ENCODE results near the gene ADGRG2. TPM values are rescaled to one million over a fixed set of nuclear protein-coding genes. Genes with fewer than 3 reads are reported as not detected.

ADGRG2 gene
- 26.6 TPM for polyA plus RNA-seq (ENCODE audit: insufficient read length)
- long read RNA-seq, donor 1, result 0 reads
- long read RNA-seq, donor 2, full-length matches to known transcripts, result 4 of 4 reads
- long read RNA-seq, donor 2, partial matches to known transcripts, result 0 of 4 reads
- long read RNA-seq, donor 2, other reads (novel, unspliced or antisense), result 0 of 4 reads
- long read RNA-seq, donor 3, result 0 reads
- long read RNA-seq, donor 4, result 0 reads
- long read RNA-seq, donor 5, result 0 reads
- long read RNA-seq, donor 6, result 0 reads
- long read RNA-seq, donor 7, result 0 reads
- long read RNA-seq, donor 8, result 0 reads

GRCh38 chrX:19121898-19122640 is at the start of gene ADGRG2:
Gene ADGRG2 (minus strand): TSS chrX:19122468. CDS start chrX:19068834, 53,634 bp downstream.
- DNase-seq, result no peak

- DNase-seq, result no peak
Observed at GRCh38 chrX:19168609-19169008, 46.3 kb upstream of the ADGRG2 start.

GRCh38 chrX:19162851-19163250 is 40.6 kb upstream of the ADGRG2 start:
- DNase-seq, result no peak

DNA sequence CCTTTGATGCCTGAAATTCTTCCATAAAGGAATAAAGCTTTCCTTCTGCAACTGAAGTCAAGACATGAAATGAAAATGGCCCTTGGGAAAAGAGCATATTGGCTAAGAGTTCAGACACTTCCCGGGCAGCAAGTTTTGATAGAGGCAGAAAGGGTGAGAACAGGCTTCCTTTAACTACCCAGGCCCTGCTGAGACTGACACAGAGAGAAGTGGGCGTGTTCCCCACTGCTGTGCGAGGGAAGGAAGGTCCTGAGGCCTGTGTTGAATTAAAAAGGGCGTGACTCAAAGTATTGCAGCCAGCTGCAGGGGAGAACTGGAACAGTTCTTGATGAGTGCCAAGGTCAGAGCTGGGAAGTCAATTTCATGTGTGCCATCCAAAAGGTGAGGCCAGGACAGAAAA is 33.9 kb upstream of the ADGRG2 start:
- no peak for DNase-seq

DNA sequence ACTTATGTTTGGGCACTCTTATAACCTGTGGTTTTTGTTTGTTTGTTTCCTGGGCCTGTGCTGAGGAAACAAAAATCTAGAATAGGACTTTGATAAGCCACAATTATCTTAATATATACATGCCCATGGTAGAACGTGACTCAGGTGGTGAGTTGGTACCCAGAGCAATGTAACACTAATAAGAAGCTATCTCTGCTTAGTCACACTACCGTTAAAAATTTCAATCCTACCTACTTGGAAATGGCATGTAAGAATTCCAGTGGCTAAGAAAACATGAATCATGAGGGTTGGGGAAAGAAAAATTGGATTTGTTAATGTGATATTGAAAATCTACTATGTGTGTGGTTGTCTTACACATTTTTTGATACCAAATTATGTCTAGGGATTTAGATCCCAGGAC is 30.5 kb upstream of the ADGRG2 start:
- DNase-seq, result no peak

DNA sequence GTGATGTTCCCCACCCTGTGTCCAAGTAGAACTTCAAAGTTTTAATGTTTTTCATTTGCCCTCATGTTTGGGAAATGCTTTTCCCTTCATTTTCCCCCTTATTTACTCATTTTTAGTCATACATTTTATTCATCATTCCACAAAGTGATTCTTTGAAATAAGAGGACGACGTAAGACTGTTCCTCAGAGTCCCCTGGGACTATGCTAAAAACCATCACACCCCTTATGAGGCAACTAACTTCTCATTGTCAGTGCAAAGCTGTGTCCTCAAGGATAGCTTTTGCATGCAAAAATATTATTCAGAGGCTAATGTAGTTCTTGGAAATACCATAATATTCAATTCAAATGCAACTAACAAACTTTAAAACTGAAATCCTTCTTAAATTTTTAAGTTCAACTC is 14.8 kb upstream of the ADGRG2 start:
- no peak for DNase-seq

DNA sequence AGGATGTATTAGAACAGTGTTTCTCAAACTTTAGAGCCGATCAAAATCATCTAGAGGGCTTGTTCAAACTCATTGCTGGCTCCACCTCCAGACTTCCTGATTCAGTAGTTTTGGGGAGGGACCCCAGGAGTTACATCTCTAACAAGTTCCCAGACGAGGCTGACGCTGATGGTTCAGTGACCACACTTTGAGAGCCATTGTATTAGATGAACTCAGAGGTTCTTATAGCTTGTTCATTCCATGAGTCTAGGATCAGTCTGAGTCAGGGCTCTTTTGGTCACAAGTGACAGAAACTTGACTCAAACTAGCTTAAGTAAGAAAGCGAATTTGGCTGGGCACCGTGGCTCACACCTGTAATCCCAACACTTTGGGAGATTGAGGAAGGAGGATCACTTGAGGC is 11.5 kb upstream of the ADGRG2 start:
- DNase-seq, result no peak

GRCh38 chrX:19133231-19133630 is 11.0 kb upstream of the ADGRG2 start:
- no peak for DNase-seq

GRCh38 chrX:19130628-19131027 is 8.4 kb upstream of the ADGRG2 start:
- no peak for DNase-seq

DNA sequence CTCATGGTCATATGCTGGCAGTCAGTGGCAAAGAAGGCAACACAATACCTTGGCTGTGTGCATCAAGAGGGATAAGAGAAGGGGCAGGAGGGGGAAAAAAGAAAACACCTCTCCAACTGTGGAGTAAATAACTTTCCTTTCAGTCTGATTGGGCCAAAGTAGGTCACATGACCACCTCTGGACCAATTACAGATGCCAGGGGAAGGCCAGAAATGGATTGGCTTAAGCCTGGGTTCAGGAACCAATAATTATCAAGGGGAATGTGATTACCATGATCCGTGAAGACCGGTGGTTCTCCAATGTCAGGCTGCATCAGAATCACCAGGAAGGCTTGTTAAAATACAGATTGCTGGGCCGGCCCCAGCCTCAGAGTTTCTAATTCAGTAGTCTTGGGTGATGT is 7.4 kb upstream of the ADGRG2 start:
- no peak for DNase-seq

- DNase-seq, result no peak
Observed at GRCh38 chrX:19127649-19128168, 5.4 kb upstream of the ADGRG2 start.

- no peak for DNase-seq
Observed at GRCh38 chrX:19122641-19123009, 357 bp upstream of the ADGRG2 start.

DNA sequence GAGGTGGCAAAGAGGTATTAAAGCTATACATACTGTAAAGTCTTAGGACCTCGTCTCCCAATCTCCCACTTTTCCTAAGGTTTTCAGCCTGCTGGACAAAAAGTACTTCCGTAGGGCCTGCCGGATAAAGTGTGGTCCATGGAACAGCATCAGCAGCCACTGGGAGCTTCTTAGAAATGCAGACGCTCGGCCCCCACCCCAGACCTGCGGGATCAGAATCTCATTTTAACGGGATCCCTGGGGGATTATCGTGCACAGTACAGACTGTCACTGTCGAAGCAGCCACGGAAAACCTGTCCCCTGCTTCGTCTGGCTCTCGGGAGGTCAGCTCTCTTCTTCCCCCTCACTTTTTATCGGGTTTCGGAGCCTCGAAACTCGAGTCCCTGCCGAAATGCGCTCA is 802 bp downstream of the ADGRG2 start:
- DNase-seq, result no peak

DNA sequence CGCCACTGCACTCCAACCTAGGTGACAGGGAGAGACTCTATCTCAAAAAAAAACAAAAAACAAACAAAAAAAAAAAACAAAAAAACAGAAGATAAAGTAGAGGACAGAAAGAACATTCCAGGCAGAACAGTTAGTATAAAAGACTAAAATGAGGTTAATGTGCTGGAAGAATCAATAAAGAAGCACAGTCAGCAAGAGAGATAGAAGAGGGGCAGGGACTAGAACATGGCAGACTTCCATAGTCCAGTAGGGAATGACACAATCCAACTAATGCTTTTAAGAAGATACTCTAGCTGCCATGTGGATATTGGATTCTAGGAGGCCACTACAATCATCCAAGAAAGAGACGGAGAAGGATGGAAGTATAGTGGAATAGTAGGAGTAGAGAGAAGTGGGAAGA is 11.6 kb downstream of the ADGRG2 start:
- no peak for DNase-seq

- no peak for DNase-seq
Observed at GRCh38 chrX:19107035-19107434, 15.2 kb downstream of the ADGRG2 start.

- no peak for DNase-seq
Observed at GRCh38 chrX:19100586-19100985, 21.7 kb downstream of the ADGRG2 start.

DNA sequence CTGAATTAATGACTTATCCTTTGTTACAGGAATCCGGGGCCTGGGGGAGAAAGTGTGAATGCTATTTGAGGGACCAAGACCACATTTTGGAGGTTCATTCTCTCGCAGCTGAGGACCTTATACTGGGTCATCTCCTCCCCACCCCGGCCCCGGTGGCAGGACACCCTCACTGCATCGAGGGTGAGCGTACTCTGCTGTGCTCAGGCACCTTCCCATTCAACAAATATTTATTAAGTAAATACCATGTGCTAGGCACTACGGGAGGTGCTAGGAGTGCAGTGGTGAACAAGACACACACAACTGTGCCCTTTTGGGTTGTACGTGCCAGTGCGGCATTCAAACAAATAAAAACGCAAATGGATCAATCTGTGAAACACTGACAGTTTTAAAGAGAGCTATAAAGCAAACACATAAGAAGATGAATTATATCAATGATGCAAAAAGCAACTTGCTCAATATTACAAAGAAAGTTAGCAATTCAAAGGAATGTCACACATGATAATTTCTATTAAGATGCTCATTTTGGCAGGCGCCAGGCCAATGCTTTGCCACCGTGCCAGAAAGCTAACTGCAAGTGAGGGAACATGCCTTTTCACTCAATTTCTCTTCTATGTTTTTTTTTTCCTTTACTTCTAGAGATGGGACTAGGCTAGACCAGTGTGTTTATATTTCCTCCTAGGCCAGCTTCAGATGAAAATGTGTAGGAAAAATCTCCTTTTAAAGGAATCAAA is 24.6 kb downstream of the ADGRG2 start:
- no peak for DNase-seq

GRCh38 chrX:19096586-19096985 is 25.7 kb downstream of the ADGRG2 start:
- no peak for DNase-seq

DNA sequence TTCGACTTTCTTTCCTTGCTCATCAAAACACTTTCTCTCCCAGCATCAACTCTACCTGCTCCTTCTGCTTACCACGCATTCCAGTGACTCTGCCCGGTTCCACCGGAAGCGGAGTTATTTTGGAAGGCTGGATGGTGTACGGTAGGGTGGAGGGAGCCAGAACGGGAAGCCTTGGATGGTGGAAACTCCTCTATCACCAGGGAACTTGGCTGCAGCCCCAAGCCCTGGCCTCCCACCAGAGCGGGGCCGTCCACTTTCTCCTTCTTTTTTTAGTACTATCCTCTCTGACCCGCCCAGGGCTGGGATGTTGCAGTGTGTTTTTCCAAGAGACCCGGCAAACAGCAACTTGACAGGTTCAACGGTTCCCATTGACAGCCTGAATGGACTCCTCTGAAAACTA is 27.6 kb downstream of the ADGRG2 start:
- DNase-seq, result no peak

DNA sequence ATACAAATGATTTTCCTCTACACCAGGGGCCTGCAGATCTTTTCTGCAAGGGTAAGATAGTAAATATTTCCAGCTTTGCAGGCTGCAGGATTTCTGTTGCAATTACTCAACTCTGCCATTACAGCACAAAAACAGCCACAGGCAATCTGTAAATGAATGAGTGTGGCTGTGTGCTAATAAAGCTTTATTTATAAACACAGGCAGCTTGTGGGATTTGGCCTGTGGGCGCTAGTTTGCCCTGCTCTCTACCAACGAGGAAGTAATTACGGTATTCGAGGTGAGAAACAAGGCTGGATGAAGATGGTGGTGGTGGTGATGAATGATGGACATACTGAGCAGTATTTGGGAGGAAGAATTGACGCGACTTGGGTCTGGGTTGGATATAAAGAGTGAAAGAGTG is 30.7 kb downstream of the ADGRG2 start:
- no peak for DNase-seq

DNA sequence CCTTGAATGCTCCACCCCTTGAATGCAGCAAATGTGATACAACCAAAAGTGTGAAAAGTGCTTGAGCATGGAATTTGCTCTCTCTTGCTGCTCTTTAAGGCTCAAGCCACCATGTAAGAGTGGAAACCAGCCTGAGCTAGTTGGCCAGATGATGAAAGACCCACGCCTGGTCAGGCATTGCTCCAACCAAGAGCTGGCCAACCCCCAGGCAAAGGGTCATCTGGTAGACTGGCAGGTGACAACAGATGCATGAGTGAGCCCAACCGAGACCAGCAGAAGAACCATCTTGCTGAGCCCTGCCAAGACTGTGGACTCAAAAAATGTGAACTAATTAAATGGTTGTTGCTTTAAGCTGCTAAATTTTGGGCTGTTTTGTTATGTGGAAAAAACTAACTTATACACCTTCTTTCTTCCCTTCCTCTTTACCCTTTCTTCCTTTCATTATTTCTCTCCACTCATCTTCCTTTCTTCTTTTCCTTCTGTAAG is 32.7 kb downstream of the ADGRG2 start:
- no peak for DNase-seq

DNA sequence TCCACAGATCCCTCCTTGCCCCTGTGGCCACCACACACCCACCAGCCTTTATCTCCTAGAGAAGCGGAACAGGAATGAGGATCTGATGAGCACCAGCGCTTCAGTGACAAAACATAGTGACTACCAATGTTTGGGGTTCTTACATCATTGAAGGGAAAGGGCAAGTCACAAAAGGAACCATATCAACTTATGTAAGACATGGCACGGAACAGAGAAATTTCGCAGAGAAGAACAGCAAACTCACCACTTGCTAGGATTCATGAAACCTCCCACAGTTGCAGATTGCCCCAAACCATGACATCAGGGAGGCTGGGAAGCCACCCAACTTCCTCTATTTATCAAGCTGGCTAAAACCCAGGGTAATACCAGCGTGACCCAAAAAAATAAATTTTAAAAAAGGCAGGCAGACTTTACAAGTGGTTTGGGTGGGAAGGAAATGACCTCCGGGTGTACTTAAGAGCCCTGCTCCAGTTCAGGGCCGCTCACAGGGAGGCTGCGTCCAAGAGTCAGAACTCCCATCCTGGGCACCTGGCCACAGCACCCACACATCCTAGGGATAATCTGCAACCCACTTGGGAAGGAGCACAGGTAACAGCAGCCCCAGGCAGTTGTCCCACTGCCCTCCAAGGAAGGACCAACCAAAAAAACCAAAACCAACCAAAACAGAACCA is 36.0 kb downstream of the ADGRG2 start:
- DNase-seq, result no peak

Data from left kidney (tissue), 8 donors.